Effector CD8-positive, alpha-beta T cell (primary cell): ENCODE measurements around the gene CENPO.
"Not testable (repeated sequence)": the region's sequence is repeated elsewhere in the genome, so short reads cannot be mapped to it uniquely, and the experiment has no call there.

Experiments
- DNase-seq: peaks from one replicate; lab custom pipeline; 2025; lab: John Stamatoyannopoulos, UW

Gene CENPO

GRCh38 chr2:24788816-24789215 lies 4.4 kb upstream of the CENPO start:
- no peak for DNase-seq

- DNase-seq = no peak
Observed at GRCh38 chr2:24791452-24791851, 1.8 kb upstream of the CENPO start.

- no peak for DNase-seq
Observed at GRCh38 chr2:24792542-24792873, 717 bp upstream of the CENPO start.

- DNase-seq = no peak
Observed at GRCh38 chr2:24793761-24794435, 673 bp downstream of the CENPO start.

- no peak for DNase-seq
Observed at GRCh38 chr2:24797644-24798043, 4.4 kb downstream of the CENPO start.

GRCh38 chr2:24800487-24800886 lies 7.3 kb downstream of the CENPO start:
- not testable (repeated sequence) for DNase-seq

GRCh38 chr2:24805811-24806660 lies 12.8 kb downstream of the CENPO start:
- not testable (repeated sequence) for DNase-seq

- no peak for DNase-seq
Observed at GRCh38 chr2:24806661-24807036, 13.4 kb downstream of the CENPO start.

- no peak for DNase-seq
Observed at GRCh38 chr2:24809316-24810007, 16.2 kb downstream of the CENPO start.

- DNase-seq = no peak
Observed at GRCh38 chr2:24813691-24814137, 20.5 kb downstream of the CENPO start.

- no peak for DNase-seq
Observed at GRCh38 chr2:24814516-24814915, 21.3 kb downstream of the CENPO start.

- DNase-seq = no peak
Observed at GRCh38 chr2:24815171-24815570, 21.9 kb downstream of the CENPO start.

GRCh38 chr2:24816404-24816803 lies 23.2 kb downstream of the CENPO start:
- DNase-seq = no peak

GRCh38 chr2:24816884-24817283 lies 23.7 kb downstream of the CENPO start:
- no peak for DNase-seq

GRCh38 chr2:24818721-24819167 lies 25.5 kb downstream of the CENPO start:
- no peak for DNase-seq

- DNase-seq = no peak
Observed at GRCh38 chr2:24819442-24820174, 26.4 kb downstream of the CENPO start.

GRCh38 chr2:24820175-24820513 lies 26.9 kb downstream of the CENPO start:
- no peak for DNase-seq

GRCh38 chr2:24820598-24821432 lies 27.6 kb downstream of the CENPO start:
- DNase-seq = no peak

- DNase-seq = no peak
Observed at GRCh38 chr2:24821433-24821891, 28.2 kb downstream of the CENPO start.

- DNase-seq = no peak
Observed at GRCh38 chr2:24822049-24822706, 29.0 kb downstream of the CENPO start.
